Keratinocyte (primary cell): Measurements from ENCODE around the gene ATF5. TPM values are rescaled to one million over a fixed set of nuclear protein-coding genes. Genes with fewer than 3 reads are reported as not detected.

ENCODE experiments used
- DNase-seq: peaks from one replicate; pipeline ENCODE4 v3.0.0-alpha.2; 2011; ENCODE audit warnings: low read depth, missing footprints, low spot score
- FAIRE-seq: peaks from 2 replicates; lab custom pipeline; 2011; peaks lifted over from hg19 to GRCh38; lab: Jason Lieb, UNC
- H2AFZ ChIP-seq: 2 replicates; pipeline ENCODE4 v1.6.0; 2012; ENCODE audit warnings: low read length, control low read depth, inconsistent platforms; ENCODE audit not compliant: control insufficient read depth
- H3K27ac ChIP-seq: 2 replicates; pipeline ENCODE4 v1.5.1; 2011; ENCODE audit warnings: low read length; ENCODE audit not compliant: control insufficient read depth, insufficient read depth
- H3K27me3 ChIP-seq: 3 replicates; pipeline ENCODE4 v1.6.0; 2011; ENCODE audit warnings: low read length; ENCODE audit not compliant: control insufficient read depth, insufficient read depth; ENCODE audit errors: extremely low read depth
- H3K36me3 ChIP-seq, 2 experiments: 2 replicates in 1 of 2; 3 replicates in 1 of 2; pipeline ENCODE4 v1.5.1; 2011; ENCODE audit warnings: low read length in 2 of 2, mild to moderate bottlenecking in 1 of 2; ENCODE audit not compliant: control insufficient read depth in 2 of 2, insufficient read depth in 2 of 2; ENCODE audit errors: extremely low read depth in 1 of 2
- H3K4me1 ChIP-seq: 3 replicates; pipeline ENCODE4 v1.5.1; 2011; ENCODE audit warnings: low read length; ENCODE audit not compliant: control insufficient read depth, insufficient read depth; ENCODE audit errors: extremely low read depth
- H3K4me2 ChIP-seq: 3 replicates; pipeline ENCODE4 v1.6.0; 2011; ENCODE audit warnings: low read depth, low read length; ENCODE audit not compliant: control insufficient read depth, insufficient read depth; ENCODE audit errors: extremely low read depth
- H3K4me3 ChIP-seq, 3 experiments: fragments of 200-600 bp in 1 of 3; sonication (generic) in 1 of 3; 2 replicates in 2 of 3; 3 replicates in 1 of 3; pipeline ENCODE4 v1.5.1; 2011 to 2016; ENCODE audit warnings: low read length in 3 of 3, mild to moderate bottlenecking in 3 of 3, control low read depth in 2 of 3, inconsistent platforms in 1 of 3, low read depth in 1 of 3, mixed read lengths in 1 of 3, mixed run types in 1 of 3, moderate library complexity in 1 of 3; ENCODE audit not compliant: control insufficient read depth in 2 of 3, insufficient read depth in 2 of 3; ENCODE audit errors: extremely low read depth in 1 of 3
- H3K79me2 ChIP-seq: 2 replicates; pipeline ENCODE4 v1.6.0; 2012; ENCODE audit warnings: low read length; ENCODE audit not compliant: control insufficient read depth, insufficient read depth
- H3K9ac ChIP-seq: 3 replicates; pipeline ENCODE4 v1.6.0; 2011; ENCODE audit warnings: low read length; ENCODE audit not compliant: control insufficient read depth, insufficient read depth; ENCODE audit errors: extremely low read depth
- H3K9me1 ChIP-seq: 3 replicates; pipeline ENCODE4 v1.6.0; 2011; ENCODE audit warnings: low read length; ENCODE audit not compliant: control insufficient read depth, insufficient read depth; ENCODE audit errors: extremely low read depth
- H3K9me3 ChIP-seq: 2 replicates; pipeline ENCODE4 v1.5.1; 2012; ENCODE audit warnings: low read depth, low read length; ENCODE audit not compliant: control insufficient read depth
- H4K20me1 ChIP-seq: 3 replicates; pipeline ENCODE4 v1.6.0; 2011; ENCODE audit warnings: low read length; ENCODE audit not compliant: control insufficient read depth, insufficient read depth; ENCODE audit errors: extremely low read depth
- CTCF ChIP-seq, 3 experiments: IDR thresholded peaks in 1 of 3; conservative IDR thresholded peaks in 1 of 3; optimal IDR thresholded peaks in 1 of 3; 2 replicates in 2 of 3; 3 replicates in 1 of 3; pipeline versions ENCODE3 to v1.5.1; 2011; ENCODE audit warnings: low read length in 3 of 3, mild to moderate bottlenecking in 3 of 3, moderate library complexity in 2 of 3, control low read depth in 1 of 3, inconsistent platforms in 1 of 3; ENCODE audit not compliant: insufficient read depth in 2 of 3; ENCODE audit errors: extremely low read depth in 1 of 3
- EZH2 ChIP-seq: IDR thresholded peaks from one replicate; pipeline ENCODE4 v1.6.1; 2012; ENCODE audit warnings: inconsistent platforms, mild to moderate bottlenecking, low read length, moderate library complexity
- dilution Hi-C: fragments of 300-500 bp; cut with MboI; formaldehyde crosslinking; loops from one replicate; pipeline ENCODE4 v1.7.0; 2020; ENCODE audit warnings: low sequenced_read_pairs; ENCODE audit not compliant: extremely low pct_ligation_motif_present
- polyA plus RNA-seq, 5 experiments: library from polyadenylated mRNA; depleted of rRNA in 3 of 5; stranded (reverse) in 3 of 5; stranded (forward) in 1 of 5; unstranded in 1 of 5; fragments of >200 nt; gene quantifications; 1 replicate in 1 of 5; 2 replicates in 3 of 5; 3 replicates in 1 of 5; pipeline versions ENCODE4 v1.2.1 to v1.2.3, GENCODE V29; 2011 to 2012; ENCODE audit warnings: missing spikeins in 2 of 5, low read depth in 1 of 5, low replicate concordance in 1 of 5

The ATF5 gene
- polyA plus RNA-seq, 1 donor (not counting 4 experiments of a cell fraction or from before 2014, with no cell fraction given), result 6.0 TPM

DNA sequence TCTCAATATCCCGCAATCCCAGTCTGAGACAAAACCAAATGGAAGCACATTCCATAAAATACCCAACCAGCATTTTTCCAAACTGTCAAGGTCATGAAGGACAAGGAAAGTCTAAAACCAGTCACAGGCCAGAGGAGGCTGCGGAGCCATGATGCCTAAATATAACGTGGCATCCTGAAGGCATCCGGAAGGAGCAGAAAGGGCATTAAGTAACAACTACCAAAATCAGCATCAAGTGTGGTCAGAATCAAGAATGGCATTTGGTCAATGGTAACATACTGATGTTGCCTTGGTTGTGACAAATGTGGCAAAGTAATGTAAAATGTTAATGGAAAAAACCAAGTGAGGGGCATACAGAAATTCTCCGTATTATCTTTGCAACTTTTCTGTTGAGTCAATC lies 3.5 kb upstream of the ATF5 start:
- no peak for DNase-seq
- TF ChIP-seq CTCF (optimal IDR thresholded peaks at IDR 0.05 in 1 of 3, IDR thresholded peaks at IDR 0.05 in 1 of 3, conservative IDR thresholded peaks at IDR 0.05 in 1 of 3; ENCODE audit: extremely low read depth in 1 of 3, insufficient read depth in 2 of 3, low read length in 3 of 3) (no peak), EZH2 (no peak)
- dilution Hi-C loops, result no loop called here
- H3K4me2 ChIP-seq, result no peak overlapping the region
- H2AFZ ChIP-seq, result no peak overlapping the region
- no peak overlapping the region for H3K9ac ChIP-seq
- peaks cover 5% of the 10 kb centered on the region for H4K20me1 ChIP-seq
- peaks cover 23 to 46% of the 10 kb centered on the region in 2 experiments for H3K36me3 ChIP-seq
- H3K79me2 ChIP-seq, result peaks cover 83% of the 10 kb centered on the region
- no peak overlapping the region for H3K27ac ChIP-seq
- H3K9me3 ChIP-seq, result no peaks in the 10 kb centered on the region
- peaks cover 15% of the 10 kb centered on the region for H3K4me1 ChIP-seq
- peaks cover 2% of the 10 kb centered on the region for H3K9me1 ChIP-seq
- FAIRE-seq, result no peak
- no peak overlapping the region for H3K4me3 ChIP-seq
- H3K27me3 ChIP-seq, result no peaks in the 10 kb centered on the region

- dilution Hi-C loops, result no loop called here
- no peak overlapping the region for H2AFZ ChIP-seq
- peaks cover 2% of the 10 kb centered on the region for H3K9me1 ChIP-seq
- peaks cover 73% of the 10 kb centered on the region for H3K79me2 ChIP-seq
- peaks cover 5% of the 10 kb centered on the region for H4K20me1 ChIP-seq
- H3K36me3 ChIP-seq, result peaks cover 18 to 39% of the 10 kb centered on the region in 2 experiments
- H3K27me3 ChIP-seq, result no peaks in the 10 kb centered on the region
- no peak overlapping the region for H3K9ac ChIP-seq
- H3K4me2 ChIP-seq, result no peak overlapping the region
- no peak for TF ChIP-seq EZH2
- no peak for TF ChIP-seq CTCF (optimal IDR thresholded peaks at IDR 0.05 in 1 of 3, IDR thresholded peaks at IDR 0.05 in 1 of 3, conservative IDR thresholded peaks at IDR 0.05 in 1 of 3; ENCODE audit: extremely low read depth in 1 of 3, insufficient read depth in 2 of 3, low read length in 3 of 3)
- H3K27ac ChIP-seq, result no peak overlapping the region
- no peak for FAIRE-seq
- H3K4me3 ChIP-seq, result no peak overlapping the region
- peaks cover 15% of the 10 kb centered on the region for H3K4me1 ChIP-seq
- no peaks in the 10 kb centered on the region for H3K9me3 ChIP-seq
- DNase-seq, result no peak
Observed at GRCh38 chr19:49926515-49926914, 2.5 kb upstream of the ATF5 start.
